Kidney glomerular epithelial cell (primary cell): Measurements from ENCODE around the gene SSNA1.
"Not testable (repeated sequence)": the region's sequence is repeated elsewhere in the genome, so short reads cannot be mapped to it uniquely, and the experiment has no call there.

Experiments used
- DNase-seq: peaks from one replicate; lab custom pipeline; 2025; lab: John Stamatoyannopoulos, UW

Gene SSNA1

GRCh38 chr9:137231372-137232039, 43.0 kb downstream of the SSNA1 start:
- no peak for DNase-seq

GRCh38 chr9:137232101-137232500, 43.6 kb downstream of the SSNA1 start:
- DNase-seq: no peak

- no peak for DNase-seq
Observed at GRCh38 chr9:137232510-137232909, 44.0 kb downstream of the SSNA1 start.

GRCh38 chr9:137233143-137233980, 44.9 kb downstream of the SSNA1 start:
- DNase-seq: no peak

- DNase-seq: no peak
Observed at GRCh38 chr9:137234055-137234697, 45.7 kb downstream of the SSNA1 start.

- DNase-seq: no peak
Observed at GRCh38 chr9:137234758-137235423, 46.4 kb downstream of the SSNA1 start.

GRCh38 chr9:137235424-137236237, 47.2 kb downstream of the SSNA1 start:
- no peak for DNase-seq

- peak; percentile 49 for DNase-seq
Observed at GRCh38 chr9:137236238-137236935, 47.9 kb downstream of the SSNA1 start.

- no peak for DNase-seq
Observed at GRCh38 chr9:137236936-137237421, 48.5 kb downstream of the SSNA1 start.

- DNase-seq: no peak
Observed at GRCh38 chr9:137237759-137238726, 49.6 kb downstream of the SSNA1 start.

GRCh38 chr9:137239541-137240200, 51.2 kb downstream of the SSNA1 start:
- not testable (repeated sequence) for DNase-seq
